Erythroblast (primary cell): Measurements from ENCODE around the gene MAJIN.

Source experiments
- GATA1 ChIP-seq: IDR thresholded peaks from 2 replicates; pipeline ENCODE4 v1.6.1; 2011; ENCODE audit warnings: low read depth, mild to moderate bottlenecking, control low read depth, low read length, moderate library complexity
- POLR2A ChIP-seq: IDR thresholded peaks from 2 replicates; pipeline ENCODE4 v1.6.1; 2011; ENCODE audit warnings: mild to moderate bottlenecking, low read length

GRCh38 chr11:64999478-64999877 lies 27.6 kb upstream of the MAJIN start:
- TF ChIP-seq POLR2A, result no peak
- TF ChIP-seq GATA1, result no peak
